ENCODE data around the gene DPYSL4. TPM values are rescaled to one million over a fixed set of nuclear protein-coding genes. Genes with fewer than 3 reads are reported as not detected.

DPYSL4 gene
- total RNA-seq, 1 experiment from 2014 or later: 26.3 TPM

GRCh38 chr10:132224343-132225072 is 37.8 kb downstream of the DPYSL4 start:
- no peak overlapping the region for H2AFZ ChIP-seq (ENCODE audit: low read length)
- H3K27me3 ChIP-seq (ENCODE audit: insufficient read depth, low read length): no peaks in the 10 kb centered on the region
- no peak overlapping the region for H3K27ac Mint-ChIP-seq
- H4K8ac ChIP-seq (replicated peaks; ENCODE audit: insufficient read length, low read depth, low read length): no peak overlapping the region
- no peak overlapping the region for H2BK12ac ChIP-seq (ENCODE audit: insufficient read length, low read depth, low read length)
- no peak for TF ChIP-seq CTCF (conservative IDR thresholded peaks at IDR 0.05)
- H3K4me2 ChIP-seq (ENCODE audit: insufficient read depth, insufficient read length, low read length): no peak overlapping the region
- no peak for DNase-seq
- H3K14ac ChIP-seq (ENCODE audit: insufficient read depth, low read length): no peak overlapping the region; the same call in 1 of the 2 replicates
- H3K4me1 ChIP-seq (ENCODE audit: insufficient read depth, low read length): no peaks in the 10 kb centered on the region
- no peaks in the 10 kb centered on the region for H4K20me1 ChIP-seq (ENCODE audit: control insufficient read depth, insufficient read depth, insufficient read length)
- no peak overlapping the region for H3K27ac ChIP-seq (ENCODE audit: insufficient read length, low read depth, low read length)
- H3K27me3 Mint-ChIP-seq (ENCODE audit: low read depth): no peaks in the 10 kb centered on the region
- no peaks in the 10 kb centered on the region for H3K9me3 ChIP-seq (ENCODE audit: control insufficient read depth, low read depth, low read length)
- H3K79me2 ChIP-seq (ENCODE audit: insufficient read depth, low read length): no peaks in the 10 kb centered on the region
- no peak overlapping the region for H3K4me3 Mint-ChIP-seq
- no peak overlapping the region for H3T11ph ChIP-seq (ENCODE audit: low read length)
- peaks cover 2% of the 10 kb centered on the region in 2 experiments for H3K4me1 Mint-ChIP-seq
- H3K9me3 Mint-ChIP-seq: no peaks in the 10 kb centered on the region; a peak in 1 of 5 replicates
- no peak overlapping the region for H4K91ac ChIP-seq (ENCODE audit: insufficient read length, low read depth, low read length)
- no peak overlapping the region for H2AK5ac ChIP-seq (ENCODE audit: insufficient read length, low read length)
- H2BK120ac ChIP-seq (ENCODE audit: low read depth, low read length, poor library complexity, severe bottlenecking): no peak overlapping the region
- no peak overlapping the region for H2BK5ac ChIP-seq (ENCODE audit: insufficient read length, low read length)
- no peak overlapping the region for H3K9ac ChIP-seq (ENCODE audit: extremely low read depth, insufficient read length, low read length)
- no peaks in the 10 kb centered on the region for H3K23me2 ChIP-seq (ENCODE audit: insufficient read length, low read depth, low read length, poor library complexity, severe bottlenecking)
- peaks cover 5 to 12% (median 7%) of the 10 kb centered on the region in 3 experiments; a peak in 4 of 7 replicates for H3K36me3 Mint-ChIP-seq (ENCODE audit: insufficient read depth in 1 of 3, low read depth in 3 of 3)
- no peak overlapping the region for H3K23ac ChIP-seq (ENCODE audit: insufficient read length, low read depth, low read length)
- no peak overlapping the region for H4K5ac ChIP-seq (ENCODE audit: insufficient read length, low read depth, low read length)
- no peak overlapping the region for H2BK20ac ChIP-seq (ENCODE audit: low read depth, low read length, poor library complexity, severe bottlenecking)
- WGBS (ENCODE audit: extremely low coverage, insufficient read length, low lambda C conversion rate): no CpG with 5 or more reads among the region's 20 CpGs
- H3K18ac ChIP-seq (ENCODE audit: insufficient read length, low read depth, low read length): no peak overlapping the region
- H3K79me1 ChIP-seq (ENCODE audit: insufficient read depth, low read depth, low read length, poor library complexity, severe bottlenecking): no peaks in the 10 kb centered on the region
- no peak overlapping the region for H2BK15ac ChIP-seq (ENCODE audit: low read depth, low read length)
- H3K4ac ChIP-seq (ENCODE audit: low read depth, low read length): no peak overlapping the region
- H3K56ac ChIP-seq (ENCODE audit: insufficient read length, low read depth, low read length): no peak overlapping the region

Data from H9 (cell line).